CD4-positive, alpha-beta T cell treated with Interleukin-1 beta for 1 hour (primary cell): ENCODE measurements around the gene GBX1.
A peak's percentile ranks its signal among the peaks of the same experiment; 100 is the strongest.

Experiments
- DNase-seq, 2 donors: peaks; one replicate each; pipeline ENCODE4 v3.0.0-alpha.2; 2020 to 2022

The GBX1 gene

DNA sequence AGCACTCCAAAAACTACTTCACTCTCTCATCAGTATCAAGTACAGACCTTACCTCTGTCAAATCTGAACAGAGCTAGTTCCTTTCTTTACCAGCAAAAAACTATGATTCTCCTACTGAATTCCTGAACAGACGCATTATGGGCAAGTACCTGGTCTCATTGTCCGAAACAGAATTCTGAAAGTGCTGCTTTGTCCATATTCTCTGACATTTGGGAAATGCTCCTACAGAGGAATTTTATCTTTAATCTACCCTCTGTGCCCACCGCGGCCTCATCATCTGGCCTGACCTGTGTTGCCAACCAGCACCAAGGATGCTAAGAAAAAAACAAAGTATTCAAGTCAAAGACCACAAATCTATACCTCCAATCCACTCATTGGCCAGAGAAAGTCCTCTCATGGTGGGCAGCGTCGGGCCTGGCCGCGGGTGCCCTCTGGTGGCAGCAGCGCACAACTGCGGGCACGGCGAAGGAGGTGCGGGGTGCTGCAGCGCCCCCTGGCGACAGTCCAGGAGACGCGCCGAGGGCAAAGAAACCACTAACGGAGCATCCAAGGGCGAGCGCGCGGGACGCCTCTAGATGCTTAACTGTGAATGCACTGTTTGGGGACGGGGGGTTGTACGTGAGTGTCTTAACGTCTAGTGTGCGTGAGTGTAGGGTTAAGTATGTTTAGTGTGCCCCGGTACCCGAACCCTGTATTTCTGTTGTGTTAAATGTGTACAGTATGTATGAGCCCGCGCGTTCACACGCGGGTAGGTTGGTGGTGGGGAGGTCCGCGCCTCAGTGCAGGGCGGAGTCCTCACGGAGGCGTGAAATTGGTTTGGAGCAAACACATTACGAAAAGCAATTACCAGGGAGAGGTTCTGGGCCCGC lies 5.0 kb upstream of the GBX1 start:
- peak; percentile 80 to 81 for DNase-seq

DNA sequence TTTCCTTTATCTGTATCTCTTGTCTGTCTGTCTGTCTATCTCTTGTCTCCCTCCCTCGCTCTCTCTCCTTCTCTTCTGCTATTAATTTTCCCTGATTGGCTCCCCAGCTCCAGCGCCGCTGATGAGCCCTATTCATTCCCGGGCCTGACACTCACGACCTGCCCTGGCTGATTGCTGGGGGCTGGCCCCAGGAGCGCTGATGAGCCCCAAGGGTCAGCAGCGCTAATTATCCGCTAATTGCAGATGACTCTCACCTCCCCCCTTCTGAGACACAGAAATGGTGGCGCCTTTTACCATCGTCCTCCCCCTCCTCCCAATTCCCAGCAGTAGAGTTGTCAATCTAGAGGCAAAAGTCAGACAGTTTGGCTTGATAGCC lies 1.3 kb upstream of the GBX1 start:
- DNase-seq: no peak

DNA sequence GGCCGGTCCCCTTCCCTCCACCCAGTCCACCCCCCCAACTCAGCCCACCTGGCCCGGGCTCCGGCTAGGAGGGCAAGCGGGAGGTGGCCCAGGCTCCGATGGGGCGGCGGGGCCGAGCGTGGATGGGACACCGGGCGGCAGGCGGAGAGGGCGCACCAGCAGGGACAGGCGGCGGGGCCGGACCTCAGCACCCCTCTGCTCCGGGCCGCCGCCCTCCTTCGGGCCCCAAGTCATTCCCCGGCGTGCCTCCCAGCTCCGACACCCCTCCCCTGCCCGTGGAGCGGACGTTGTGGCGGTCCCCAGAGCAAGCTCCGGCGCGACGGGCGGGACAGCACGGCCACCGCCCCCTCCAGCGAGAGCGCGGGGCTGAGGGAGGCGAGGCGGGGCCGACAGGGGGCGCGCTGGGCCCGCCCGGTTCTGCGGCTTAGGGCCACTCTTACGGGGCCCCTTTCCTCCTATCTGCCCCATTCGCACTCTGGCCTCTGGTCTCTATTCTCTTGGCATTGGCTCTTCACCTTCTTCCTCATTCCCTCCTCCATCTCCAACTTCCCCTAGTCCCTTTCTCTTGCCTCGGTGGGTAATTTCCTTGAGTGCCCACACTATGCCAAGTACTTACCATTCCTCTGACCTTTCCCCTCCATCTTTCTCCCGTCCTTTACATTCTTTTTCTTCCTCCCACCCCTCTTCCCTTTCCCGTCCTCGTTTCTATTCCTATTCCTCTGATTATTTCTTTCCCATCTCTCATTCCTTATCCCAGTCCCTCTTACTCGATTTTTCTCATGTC lies 701 bp upstream of the GBX1 start:
- peak; percentile 54 to 67 for DNase-seq

DNA sequence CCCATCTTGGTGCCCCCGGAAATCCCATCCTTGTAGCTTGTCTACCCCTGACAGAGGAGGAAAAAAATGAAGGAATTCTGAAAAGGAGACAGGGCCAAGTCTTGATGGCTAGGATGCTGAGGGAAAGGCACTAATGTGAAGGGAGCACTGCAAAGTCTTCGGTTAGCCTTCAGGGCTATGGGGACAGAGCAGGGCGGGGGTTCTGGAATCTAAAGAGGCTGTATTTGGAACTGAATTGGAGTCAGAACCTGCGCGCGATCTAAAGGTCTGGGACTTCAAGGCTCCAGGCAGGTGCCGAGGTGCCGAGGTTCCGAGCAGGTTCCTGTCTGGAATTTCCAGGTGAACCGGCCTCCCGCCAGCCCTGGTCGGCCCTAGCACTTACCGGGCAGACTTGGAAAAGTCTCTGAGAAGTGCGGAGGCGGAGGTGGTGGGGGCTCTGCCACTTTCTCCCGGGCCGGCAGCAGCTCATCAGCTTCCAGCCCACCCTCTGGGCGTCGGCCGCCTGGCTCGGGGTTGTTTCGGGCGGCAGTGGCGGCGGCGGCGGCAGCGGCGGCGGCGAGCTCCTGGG lies 781 bp downstream of the GBX1 start:
- DNase-seq: no peak

DNA sequence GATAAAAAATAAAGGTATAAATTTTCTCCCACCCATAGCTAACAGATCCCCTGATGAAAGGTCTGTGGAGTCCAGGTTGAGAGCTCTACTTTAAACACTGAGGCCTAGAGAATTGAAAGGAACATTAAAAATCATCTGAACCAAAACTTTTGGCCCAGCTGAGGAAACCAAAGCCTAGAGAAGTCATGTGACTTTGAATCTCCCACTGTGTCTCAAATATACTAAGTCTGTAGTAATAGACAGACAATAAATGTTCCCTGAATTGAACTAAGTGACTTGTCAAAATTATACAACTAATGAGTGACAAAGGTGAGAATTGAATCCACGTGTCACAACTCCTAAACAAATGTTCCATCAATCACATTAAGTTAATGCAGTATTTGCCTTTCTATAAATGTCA lies 5.7 kb downstream of the GBX1 start:
- DNase-seq: no peak

DNA sequence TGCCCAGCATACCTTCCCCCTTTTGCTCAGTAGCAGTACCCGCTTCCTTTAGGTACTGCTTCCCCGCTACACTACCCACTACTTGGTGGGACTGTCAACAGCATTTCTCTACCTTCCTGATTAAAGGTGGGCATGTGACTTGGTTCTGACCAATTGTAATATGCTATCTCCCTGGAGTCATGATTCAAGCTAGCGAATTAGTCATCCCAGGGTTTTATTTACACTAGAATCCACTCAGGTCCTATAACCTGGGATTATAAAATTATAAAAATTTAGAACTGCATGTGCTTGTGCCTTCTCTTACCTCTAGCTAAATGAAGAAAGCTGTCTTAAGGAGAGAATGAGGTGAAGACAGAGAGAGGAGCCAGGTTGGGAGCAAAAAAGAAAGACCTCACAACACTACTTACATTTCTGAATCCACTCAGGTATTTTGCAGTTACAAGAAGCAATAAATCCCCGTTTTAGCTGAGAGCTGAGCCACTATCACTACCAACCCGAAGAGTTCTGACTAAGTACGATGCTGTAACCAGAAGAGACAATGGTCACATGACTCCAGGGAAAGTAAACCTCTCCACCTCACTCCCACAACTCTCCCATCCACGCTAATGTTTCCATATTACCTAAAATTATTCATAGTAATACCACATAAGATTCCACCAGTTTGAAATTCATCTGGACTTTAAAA lies 9.7 kb downstream of the GBX1 start:
- DNase-seq: no peak

DNA sequence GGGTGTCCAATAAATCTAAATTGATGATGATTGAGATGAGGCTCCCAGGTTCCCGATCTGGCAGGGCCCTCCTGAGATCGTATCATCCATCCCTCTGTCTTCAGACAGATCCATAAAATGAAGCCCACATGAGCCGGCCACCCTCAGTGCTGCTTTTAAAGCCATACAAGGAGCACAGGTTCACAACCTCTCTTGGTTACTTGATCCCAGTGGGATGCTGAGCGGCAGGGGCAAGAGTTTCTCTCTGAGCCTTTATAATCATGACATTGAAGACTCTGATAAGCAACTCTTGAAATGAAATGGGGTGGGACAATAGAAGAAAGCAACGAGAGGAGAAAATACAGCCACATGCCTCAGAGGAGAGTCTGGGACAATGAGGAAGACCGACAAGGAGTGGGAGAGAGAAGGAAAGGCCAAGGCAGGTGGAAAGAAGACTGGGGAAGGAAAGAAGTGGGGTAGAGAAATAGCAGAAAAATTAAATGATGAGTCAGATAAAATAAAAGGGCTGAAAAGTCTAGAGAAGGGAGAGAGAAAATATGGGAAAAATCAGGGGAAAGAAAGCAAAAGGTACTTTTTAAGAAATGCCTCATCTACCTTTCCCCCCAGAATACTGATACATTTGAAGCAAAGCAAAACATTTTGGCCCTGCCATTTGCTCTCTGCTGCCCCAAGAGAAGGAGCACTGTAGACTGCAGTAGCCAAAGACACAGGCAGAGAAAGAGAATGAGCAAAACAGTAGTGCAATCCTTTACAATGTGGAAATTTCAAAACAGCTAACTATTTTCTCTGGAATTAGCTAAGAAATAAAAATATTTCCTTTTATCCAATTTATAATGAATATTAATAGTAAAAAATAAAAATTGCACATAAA lies 14.6 kb downstream of the GBX1 start:
- DNase-seq: no peak

DNA sequence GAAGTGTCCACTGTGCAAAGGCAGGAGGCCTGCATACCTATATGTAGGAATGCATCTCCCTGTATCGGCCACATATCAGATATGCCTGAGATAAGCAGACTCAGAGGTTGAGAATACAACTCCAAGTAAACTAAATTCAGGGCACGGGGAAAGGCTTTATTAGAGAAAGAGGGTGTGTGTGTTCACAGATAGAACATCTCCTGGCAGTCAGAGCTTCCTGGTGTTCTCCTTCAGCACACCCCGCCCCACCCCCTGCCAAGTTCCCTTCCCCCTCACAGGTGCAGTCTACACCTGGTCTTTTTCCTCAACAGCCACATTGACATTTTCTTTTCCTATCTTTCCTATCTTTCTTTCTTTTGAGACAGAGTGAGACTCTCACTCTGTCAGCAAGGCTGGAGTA lies 17.1 kb downstream of the GBX1 start:
- no peak for DNase-seq

DNA sequence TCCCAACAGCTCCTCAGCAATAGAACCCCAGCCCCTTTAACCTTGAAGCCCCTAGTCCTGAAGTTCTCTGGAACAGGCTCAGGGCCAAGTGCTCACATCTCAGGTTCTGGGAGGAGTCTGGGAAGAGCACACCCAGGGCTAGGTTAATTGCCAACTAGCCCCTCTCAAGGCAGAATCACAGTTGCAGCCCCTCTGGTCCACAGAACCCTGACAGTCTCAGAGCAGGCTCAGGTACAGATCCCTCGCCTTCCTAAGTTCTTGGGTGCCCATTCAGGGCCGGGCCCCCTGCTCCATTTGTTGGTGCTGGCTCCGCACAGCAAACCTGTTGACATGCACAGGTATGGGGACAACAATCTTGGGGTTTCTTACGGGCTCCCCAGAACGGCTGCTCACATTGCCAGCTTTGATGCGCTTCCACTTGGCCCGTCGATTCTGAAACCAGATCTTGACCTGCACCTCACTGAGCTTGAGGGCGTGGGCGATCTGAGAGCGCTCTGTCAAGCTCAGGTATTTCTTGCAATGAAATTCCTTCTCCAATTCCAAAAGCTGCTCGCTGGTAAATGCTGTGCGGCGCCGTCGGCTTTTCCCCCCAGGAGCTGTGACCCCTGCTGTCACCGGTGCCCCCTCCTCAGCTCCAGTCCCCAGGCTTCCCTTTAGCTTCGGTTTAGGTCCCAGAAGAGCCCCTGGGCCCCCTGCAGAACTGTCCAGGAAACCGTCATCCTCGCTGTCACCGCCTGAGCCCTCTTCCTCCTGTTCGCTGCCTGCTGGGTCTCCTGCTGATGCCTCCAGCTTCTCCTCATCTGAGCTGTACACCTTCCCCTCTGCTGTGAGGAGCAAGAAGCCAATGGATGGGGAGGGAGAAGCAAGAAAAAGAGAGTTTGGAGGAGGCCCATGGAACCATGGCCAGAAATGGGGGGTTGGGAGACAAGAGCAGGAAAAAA lies 18.9 kb downstream of the GBX1 start:
- no peak for DNase-seq

DNA sequence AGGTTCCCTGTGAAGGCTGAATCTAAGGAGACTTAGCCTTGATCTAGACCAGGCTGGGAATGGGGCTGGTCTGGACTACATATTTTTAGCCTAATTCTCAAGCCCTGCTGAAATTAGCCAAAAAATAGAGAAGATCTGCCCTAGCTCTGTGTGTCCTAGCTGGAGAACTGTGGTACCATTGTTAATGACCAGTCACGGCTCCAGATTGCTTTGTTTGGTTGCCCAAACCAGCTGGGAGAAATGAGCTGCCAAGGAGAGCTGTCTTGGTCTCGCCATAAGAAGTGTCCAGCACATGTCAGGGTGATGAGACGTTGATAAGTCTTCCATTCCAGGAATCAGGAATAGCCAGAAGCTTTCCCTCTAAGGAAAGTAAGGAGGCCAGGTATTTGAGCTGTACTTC lies 20.7 kb downstream of the GBX1 start:
- no peak for DNase-seq

DNA sequence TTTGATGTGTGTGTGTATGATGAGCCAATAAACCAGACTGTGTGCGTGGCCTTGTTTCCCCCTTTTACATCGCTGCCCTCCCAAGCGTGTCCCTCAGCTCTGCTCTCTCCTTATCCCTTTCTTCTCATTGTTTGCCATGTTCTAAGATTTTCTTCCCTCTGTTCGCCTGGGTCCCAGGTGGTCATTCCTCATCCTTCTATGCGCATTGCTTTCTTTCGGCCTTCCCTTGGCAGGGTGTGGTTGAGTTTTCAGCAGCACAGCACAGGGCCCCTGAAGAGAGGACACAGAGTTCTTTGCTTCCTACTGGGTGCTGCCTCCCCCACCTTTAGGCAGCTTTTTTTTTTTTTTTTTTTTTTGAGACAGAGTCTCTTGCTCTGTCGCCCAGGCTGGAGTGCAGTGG lies 23.1 kb downstream of the GBX1 start:
- no peak for DNase-seq

DNA sequence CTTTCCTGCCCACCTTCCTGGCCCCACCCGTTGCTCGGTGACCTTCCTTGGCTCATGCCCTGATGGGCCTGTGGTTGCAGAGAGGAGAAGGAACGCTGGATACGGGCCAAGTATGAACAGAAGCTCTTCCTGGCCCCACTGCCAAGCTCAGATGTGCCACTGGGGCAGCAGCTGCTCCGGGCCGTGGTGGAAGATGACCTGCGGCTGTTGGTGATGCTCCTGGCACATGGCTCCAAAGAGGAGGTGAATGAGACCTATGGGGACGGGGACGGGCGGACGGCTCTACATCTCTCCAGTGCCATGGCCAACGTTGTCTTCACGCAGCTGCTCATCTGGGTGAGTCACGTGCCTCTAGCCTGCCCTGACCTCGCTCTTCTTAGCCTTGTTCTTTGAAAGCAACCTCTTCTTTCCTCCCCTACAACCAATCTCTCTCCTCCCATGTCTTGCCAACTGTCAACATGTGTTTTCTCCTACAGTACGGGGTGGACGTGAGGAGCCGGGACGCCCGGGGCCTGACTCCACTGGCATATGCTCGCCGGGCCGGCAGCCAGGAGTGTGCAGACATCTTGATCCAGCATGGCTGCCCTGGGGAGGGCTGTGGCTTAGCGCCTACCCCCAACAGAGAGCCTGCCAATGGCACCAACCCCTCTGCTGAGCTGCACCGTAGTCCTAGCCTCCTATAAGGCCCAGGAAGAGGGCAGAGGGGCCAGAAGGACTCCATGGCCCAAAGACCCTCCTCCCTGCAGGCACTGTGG lies 24.1 kb downstream of the GBX1 start:
- no peak for DNase-seq

DNA sequence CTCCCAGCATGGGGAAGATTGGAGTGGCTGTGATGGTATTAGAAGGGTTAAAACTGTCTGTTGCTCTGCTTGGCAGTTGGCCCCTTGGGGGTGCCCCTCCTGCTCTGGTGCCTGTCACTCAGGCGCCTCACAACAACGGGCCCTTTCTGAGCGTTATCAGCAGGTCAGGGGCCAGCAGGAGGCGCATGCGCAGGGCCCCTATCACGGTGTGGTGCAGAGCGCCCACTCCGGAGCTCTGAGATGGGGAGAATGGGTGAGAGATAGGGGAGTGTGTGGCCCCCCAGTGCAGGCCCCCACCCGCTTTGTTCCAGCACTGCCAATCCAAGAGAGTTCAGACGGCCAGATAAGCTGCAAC lies 24.8 kb downstream of the GBX1 start:
- DNase-seq: no peak

DNA sequence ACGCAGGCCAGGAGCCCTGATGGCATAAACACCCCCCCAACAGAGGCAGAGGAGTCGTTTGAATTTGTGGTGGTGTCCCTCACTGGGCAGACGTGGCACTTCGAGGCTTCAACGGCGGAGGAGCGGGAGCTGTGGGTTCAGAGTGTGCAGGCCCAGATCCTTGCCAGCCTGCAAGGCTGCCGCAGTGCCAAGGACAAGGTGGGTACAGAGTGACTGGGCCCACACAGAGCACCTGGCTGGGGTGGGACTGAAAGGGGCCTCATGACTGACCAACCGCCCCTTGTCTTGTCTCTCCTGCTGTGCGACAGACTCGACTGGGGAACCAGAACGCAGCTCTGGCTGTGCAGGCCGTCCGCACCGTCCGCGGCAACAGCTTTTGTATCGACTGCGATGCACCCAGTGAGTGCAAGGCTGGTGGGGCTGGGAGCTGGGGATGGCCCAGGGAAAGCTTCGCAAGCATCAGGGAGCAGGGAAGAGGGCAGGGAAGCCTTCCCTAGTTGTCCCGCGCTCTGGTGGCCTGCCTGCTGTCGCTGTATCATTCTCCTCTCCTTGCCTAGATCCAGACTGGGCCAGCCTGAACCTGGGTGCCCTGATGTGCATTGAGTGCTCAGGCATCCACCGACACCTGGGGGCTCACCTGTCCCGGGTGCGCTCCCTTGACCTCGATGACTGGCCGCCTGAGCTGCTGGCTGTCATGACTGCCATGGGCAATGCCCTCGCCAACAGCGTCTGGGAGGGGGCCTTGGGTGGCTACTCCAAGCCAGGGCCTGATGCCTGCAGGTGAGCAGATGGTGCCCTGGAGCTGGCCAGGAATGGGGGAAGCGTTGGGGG lies 25.4 kb downstream of the GBX1 start:
- DNase-seq: no peak

DNA sequence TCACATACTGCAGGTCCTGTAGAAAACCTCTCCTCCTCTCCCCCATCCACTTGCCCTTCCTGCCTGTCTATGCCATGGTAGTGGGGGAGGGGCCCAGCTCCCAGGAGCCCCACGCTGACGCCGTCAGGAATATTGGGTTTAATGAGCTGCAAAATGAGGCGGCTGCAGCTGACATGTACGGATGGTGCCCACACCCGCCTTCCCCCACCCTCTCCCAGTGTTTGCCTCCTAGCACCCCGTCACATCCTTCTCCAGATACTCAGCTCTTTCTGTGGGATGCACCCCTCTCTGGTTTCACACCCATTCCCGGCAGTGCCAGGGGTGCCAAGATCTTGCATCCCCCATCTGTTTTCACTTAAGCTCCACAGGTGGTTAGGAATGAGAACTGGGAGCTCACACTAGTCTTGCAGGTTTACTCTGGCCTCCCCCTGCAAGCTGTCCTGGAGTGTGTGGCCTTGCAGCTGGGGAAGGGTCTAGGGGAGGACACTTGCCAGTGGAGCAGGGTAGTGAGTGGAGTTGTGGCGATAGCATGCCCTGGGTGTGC lies 26.1 kb downstream of the GBX1 start:
- DNase-seq: no peak

DNA sequence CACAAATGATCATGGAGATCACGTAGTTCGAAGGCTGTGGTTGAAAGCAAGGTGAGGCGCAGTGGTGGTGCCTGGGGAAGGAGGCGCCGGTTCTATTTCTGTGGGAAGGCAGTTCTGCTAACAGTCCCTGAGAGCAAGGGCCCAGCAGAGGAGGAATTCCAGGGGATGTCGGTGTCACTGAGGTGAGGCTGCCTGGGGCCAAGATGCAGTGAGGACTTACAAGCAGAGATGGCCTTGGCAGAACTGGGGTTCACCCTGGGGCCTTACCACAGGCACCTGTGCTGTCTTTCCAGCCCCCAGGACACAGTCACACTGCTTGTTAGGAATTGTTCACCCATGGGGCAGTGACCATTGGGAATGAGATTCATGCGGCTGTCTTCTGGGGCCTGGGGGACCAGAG lies 26.7 kb downstream of the GBX1 start:
- DNase-seq: no peak

DNA sequence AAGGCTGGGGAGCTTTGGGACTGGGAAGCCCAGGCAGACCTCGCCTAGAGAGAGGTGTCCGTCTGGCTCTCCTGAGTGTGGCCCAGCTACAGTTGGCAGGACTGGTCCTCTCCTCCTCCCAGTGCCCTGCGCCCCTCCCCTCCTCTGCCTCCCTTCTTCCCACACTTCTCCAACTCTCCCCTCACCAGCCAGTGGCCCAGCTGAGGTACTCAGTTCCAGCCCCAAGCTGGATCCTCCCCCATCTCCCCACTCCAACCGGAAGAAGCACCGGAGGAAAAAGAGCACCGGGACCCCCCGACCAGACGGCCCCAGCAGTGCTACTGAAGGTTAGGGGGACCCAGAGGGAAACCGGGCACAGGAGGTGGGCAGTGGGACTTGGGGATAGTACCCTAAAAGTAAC lies 27.7 kb downstream of the GBX1 start:
- DNase-seq: no peak

DNA sequence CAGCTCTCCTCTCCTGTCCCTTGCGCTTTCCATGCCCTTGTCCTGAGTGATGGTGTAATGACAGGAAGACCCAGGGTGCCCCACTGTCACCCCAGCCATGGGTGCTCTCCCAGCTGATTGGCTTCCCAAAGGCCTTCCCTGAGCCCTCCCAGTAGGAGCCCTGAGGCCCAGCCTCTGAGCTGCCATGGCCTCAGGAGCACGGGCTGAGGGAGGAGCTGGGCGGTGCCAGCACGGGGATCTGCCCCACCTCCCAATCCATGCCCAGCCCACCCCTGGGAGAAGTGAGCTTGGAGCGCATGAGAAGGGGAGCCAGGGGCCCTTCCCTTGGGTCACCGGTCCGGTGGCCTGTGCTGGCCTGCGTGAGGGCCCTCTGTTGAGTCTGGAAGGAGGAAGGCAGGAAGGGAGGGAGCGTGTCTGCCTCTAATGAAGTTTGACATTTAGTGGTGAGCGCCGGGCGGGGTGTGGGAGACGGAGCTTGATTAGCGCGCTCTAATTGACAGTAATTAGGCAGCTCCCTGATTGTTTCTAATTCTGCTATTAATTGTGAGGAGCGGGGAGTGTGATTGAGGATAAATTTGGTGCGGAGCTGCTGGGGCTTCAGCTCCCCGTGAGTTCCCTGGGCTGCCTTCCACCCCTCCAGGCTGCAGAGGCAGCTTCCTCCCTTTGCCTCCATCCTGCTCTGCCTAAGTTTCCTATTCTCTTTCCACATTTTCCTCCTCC lies 28.3 kb downstream of the GBX1 start:
- no peak for DNase-seq
